Activated CD8-positive, alpha-beta memory T cell treated with anti-CD3 and anti-CD28 coated beads, Interleukin-2, amount 50 U/mL, for 1 hour (primary cell): ENCODE results near the gene MEIKIN.

Experiments used
- DNase-seq: peaks from one replicate; pipeline ENCODE4 v3.0.0-alpha.2; 2020; ENCODE audit errors: extremely low read depth

MEIKIN gene

GRCh38 chr5:131773805-131774204 lies 171.7 kb downstream of the MEIKIN start:
- no peak for DNase-seq

DNA sequence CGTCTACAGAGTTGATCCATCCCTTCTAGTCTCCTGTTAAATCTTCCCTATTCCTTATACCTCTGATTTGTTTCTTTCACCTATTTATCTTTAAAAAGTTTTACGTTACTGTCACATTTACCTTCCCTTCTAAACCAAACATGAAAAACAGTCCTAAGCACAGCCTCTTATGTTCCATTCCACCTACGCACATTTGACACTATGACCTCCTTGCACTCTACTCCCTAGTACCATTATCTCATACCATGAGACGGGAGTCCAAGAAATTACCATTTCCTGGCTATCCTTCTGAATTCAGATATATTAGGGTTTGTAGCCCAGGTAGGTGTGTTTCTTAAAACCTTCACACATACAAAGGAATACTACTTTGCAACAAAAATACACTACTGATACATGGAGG lies 173.8 kb downstream of the MEIKIN start:
- DNase-seq, result no peak

DNA sequence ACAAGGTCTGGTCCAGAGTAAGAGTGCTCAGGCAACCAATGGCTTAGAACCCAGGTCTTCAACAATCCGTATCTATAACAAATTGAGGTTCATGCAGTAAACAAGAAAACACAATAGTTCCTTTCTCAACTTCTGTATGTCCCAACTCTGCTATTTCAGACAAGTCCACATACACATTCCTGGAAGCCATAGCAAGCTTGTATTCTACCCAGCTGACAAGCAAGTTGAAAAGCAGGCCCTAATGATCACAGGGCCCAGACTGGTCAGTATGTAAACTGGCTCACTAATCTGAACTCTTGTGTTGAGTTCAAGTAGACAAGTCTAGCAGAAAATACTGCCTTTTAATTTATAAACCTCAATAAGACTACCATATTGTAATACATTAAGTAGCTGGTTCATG lies 175.5 kb downstream of the MEIKIN start:
- no peak for DNase-seq

DNA sequence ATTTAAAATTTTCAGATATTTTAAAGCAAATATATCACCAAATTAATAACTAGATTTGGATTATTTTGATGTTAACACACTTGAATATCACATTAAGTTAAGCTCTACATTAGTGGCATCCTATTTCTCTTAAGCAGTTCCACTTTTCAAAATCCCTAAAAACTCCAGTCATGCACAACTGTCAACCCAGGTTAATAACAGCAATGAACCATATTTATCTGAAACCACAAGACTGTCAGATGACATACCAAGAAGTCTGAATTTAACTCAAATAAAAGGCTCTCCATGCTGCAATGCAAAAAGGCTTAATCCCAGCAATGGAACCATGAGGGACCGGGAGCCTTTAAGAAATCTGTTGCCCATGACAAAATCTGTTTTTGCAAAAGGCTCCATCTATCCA lies 176.1 kb downstream of the MEIKIN start:
- no peak for DNase-seq

GRCh38 chr5:131767891-131768290 lies 177.6 kb downstream of the MEIKIN start:
- no peak for DNase-seq

DNA sequence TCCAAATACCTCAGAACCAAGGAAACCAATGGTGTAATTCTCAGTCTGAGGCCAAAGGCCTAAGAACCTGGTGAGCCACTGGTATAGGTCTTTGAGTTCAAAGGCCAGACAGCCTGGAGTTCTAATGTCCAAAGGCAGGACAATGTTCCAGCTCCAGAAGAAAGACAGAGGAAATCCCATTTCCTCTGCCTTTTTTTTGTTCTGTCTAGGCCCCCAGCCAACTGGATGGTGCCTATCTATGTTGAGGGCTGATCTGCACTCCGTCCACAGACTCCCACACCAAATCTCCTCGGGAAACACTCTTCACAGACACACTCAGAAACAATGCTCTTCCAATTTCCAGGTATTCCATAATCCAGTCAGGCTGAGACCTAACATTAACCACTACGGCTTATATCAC lies 178.8 kb downstream of the MEIKIN start:
- no peak for DNase-seq

DNA sequence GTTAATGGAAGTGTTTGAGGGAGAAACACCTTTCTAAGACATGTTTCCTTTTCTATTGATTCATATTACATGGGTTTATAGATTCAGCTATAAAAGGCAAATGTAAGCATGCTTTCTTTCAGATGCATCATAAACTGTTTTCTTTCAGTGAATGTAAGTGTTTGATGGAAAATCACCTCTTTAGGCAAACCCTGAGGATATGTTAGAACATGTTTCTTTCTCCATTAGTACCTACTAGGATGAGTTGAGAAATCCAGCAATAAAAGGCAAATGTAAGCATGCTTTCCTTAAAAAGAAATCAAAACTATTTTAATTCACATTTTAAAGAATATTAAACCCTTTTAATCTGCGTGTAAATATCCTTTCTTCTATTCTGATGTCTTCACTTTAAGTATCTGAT lies 180.2 kb downstream of the MEIKIN start:
- no peak for DNase-seq

GRCh38 chr5:131763968-131764367 lies 181.5 kb downstream of the MEIKIN start:
- DNase-seq, result no peak

GRCh38 chr5:131760793-131761192 lies 184.7 kb downstream of the MEIKIN start:
- no peak for DNase-seq

- no peak for DNase-seq
Measured at GRCh38 chr5:131759704-131760103, 185.8 kb downstream of the MEIKIN start.

- no peak for DNase-seq
Measured at GRCh38 chr5:131758520-131758900, 187.0 kb downstream of the MEIKIN start.

DNA sequence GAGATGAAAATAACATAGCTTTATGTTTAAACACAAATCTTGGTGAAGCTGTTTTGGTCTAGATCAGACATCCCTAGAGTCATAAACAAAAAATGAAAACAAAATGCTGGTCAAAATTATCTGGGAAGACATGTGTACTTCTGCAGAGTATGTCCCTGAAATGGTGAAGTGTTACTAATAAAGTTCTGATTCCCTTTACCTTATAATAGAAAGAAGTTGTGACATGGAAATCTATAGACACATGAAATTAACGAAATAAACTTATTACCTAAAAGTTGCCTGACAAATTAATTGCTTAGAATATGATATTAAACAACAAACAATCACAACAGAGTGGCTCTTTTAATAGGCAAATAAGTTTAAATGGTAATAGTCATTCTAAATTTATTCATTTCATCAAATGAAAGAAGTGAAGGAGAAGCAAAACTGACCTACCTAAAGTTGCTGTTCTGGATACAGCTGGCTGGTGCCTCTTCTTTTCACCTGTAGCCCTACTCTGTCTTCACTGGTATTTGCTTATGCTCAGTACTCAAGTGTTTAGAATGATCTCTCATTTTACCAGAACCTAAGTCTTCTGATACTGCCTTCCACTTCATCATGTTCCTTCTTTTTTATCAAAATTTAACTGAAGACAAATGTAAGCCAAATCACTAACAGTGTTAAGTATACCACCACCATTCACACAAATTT lies 187.5 kb downstream of the MEIKIN start:
- DNase-seq, result no peak
